Raji (cell line): ENCODE measurements around the gene AKAP3.

ENCODE experiments used
- POLR2A ChIP-seq: IDR thresholded peaks from 2 replicates; pipeline ENCODE4 v1.6.1; 2011; ENCODE audit warnings: low read depth, low read length, control low read depth; ENCODE audit not compliant: insufficient read depth

The AKAP3 gene

GRCh38 chr12:4615667-4616066 lies 33.2 kb downstream of the AKAP3 start:
- no peak for TF ChIP-seq POLR2A

GRCh38 chr12:4610481-4610880 lies 38.4 kb downstream of the AKAP3 start:
- TF ChIP-seq POLR2A: no peak

DNA sequence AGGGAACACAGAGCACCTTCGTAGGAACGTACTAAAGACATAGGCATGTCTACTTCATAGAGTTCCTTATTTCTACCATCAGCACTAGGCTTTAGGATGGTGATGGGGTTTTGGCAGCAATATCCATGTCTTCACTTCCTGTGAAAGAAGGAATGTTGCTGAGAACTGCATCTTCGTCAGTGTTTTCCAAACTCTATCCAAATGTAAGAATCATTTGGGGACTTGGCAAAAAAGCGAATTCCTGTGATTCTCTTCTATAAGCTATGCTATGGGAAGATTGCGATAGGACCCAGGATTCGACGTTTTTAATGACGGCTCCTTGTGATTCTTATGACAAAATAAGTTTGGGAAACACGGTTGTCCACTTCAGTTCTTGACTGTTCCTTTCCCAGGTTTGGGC lies 39.8 kb downstream of the AKAP3 start:
- TF ChIP-seq POLR2A: no peak

DNA sequence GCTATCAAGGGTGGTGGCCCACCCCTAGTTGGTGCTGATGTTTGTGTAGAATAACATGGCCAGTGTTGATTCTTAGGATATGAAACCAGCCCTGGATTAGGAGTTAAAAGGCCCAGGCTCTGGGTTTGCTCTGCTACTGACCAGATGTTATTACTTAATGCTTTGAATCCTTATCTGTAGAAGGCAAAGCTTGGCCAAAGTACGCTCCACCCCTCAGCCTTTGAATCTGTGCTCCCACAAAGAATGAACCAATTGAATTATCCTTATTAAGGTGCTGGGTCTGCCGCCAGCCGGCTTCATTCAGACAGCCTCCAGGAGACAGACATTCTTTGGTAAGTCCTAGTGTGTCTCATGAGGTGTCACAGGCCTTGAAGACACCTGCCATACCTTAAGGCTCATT lies 41.8 kb downstream of the AKAP3 start:
- no peak for TF ChIP-seq POLR2A

DNA sequence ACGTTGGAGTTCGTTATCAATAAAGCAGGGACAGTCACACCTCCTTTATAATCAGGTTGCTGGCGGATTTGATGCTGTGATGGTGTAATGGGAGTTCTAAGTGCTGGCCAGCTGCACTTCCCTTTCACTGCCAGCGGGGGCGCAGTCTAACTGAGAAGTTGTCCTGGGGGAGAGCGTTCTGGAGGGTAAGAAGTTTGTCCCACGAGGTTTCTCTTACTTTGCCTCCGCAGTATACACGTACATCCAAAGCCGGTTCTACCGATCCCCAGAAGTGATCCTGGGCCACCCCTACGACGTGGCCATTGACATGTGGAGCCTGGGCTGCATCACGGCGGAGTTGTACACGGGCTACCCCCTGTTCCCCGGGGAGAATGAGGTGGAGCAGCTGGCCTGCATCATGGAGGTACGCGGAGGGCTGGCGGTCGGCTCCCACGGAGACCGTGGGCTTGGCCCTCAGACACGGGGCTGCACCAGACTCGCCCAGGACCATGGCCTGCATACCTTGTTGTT lies 44.1 kb downstream of the AKAP3 start:
- peak; percentile 72 for TF ChIP-seq POLR2A

DNA sequence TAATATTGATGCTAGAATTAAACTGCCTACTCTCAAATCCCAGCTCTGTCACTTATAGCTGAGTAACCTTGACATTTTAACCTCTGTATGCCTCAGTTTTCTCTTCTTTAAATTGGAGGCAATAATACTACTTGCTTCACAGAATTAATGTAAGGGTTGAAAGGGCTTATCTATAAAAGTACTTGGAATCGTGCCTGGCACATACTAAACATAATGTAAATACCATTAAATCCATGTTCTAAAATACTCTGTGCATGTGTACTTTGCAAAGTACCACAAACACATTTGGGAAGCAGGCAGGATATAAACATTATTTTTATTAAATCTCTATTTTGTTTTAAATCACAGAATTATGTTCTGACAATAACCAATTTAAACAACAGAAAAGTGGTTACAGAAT lies 44.9 kb downstream of the AKAP3 start:
- TF ChIP-seq POLR2A: no peak

- TF ChIP-seq POLR2A: no peak
These were observed 45.4 kb downstream of the AKAP3 start for GRCh38 chr12:4603421-4603820.

GRCh38 chr12:4595881-4596280 lies 53.0 kb downstream of the AKAP3 start:
- no peak for TF ChIP-seq POLR2A

- no peak for TF ChIP-seq POLR2A
These were observed 57.6 kb downstream of the AKAP3 start for GRCh38 chr12:4591180-4591687.

DNA sequence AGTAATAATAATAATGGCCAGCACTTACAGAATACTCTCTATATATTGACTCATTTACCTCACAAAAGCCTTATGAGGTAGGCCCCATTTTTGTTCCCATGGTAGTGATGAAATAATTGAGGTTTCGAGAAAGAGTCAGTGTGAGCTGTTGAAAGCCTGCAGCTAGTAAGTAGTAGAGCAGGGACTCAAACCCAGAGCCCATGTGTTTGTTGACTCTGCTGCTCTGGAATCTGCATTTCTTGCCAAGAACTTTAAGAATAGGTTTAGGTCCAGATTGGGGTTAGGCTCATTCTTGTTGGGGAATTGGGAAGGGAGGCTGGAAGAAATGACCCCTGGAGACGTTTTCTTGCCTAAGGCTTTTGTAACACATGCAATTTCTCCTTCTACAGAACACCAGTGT lies 58.9 kb downstream of the AKAP3 start:
- no peak for TF ChIP-seq POLR2A

DNA sequence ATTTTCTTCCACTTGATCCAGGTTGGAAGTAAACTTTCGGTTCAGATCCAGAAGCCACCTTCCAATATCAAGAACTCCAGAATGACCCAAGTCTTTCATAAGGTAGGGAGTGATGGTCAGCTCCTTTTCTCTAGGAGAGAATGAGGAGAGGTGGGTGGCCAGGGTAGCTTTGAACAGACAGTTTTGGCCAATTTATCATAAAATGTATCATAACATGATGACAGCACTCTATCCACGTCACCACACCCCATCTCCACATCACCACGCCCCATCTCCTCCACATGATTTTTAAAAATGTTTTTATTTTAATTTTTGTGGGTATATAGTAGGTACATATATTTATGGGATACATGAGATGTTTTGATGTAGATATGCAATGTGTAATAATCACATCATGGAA lies 59.9 kb downstream of the AKAP3 start:
- no peak for TF ChIP-seq POLR2A

DNA sequence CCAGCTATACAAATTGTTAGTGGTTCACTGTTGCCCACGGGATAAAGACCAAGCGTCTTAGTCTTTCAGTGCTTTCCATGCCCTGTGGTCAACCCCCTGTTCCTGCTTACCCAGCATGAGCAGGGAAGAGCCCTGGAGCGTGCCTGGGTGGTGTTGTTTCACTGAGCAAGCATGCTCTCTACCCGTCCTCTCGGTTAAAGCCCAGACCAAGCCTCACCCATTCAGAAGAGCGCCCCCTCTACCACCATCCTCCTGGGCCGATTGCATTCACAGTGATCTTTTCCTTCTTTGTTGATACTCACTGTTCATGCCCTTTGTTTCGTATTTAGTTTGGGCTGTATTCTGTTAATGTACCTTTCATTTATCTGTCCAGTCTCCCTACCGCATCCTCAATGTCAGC lies 61.7 kb downstream of the AKAP3 start:
- no peak for TF ChIP-seq POLR2A

DNA sequence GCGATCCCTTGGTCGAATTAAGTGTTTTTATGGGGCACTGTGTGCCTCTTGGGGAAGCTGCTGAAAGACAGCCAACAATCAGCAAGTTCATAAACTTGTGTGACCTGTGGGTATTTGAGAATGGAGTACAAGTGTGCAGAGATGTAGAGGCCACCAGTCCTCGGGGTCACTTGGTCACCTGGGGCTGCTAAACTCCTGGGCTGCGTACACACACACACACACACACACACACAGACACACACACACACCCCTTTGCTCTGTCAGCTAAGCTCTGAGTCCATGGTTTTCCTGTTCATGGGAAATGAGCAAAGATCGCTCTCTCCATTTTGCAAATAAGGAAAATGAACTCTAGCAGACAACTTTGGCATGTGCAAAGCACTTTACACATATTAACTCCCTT lies 62.4 kb downstream of the AKAP3 start:
- no peak for TF ChIP-seq POLR2A

DNA sequence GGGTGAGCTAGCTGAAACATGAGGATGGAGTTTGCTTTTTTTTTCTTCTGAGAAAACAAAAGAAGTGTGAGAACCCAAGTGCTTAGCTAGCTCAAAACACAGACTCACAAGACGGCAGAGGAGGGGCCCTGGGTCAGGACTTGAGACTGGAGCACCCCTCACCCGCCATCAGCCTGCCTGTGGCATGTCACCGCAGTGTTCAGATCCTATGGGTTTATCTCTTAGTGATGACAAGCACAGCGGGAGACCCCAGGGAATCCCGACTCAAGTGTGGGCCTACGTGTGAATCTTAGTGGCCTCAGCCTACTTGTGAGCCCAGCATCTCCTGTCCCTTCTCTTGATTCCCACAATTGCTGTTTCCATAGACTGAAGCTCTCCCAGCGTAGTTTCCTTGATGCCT lies 64.0 kb downstream of the AKAP3 start:
- no peak for TF ChIP-seq POLR2A

DNA sequence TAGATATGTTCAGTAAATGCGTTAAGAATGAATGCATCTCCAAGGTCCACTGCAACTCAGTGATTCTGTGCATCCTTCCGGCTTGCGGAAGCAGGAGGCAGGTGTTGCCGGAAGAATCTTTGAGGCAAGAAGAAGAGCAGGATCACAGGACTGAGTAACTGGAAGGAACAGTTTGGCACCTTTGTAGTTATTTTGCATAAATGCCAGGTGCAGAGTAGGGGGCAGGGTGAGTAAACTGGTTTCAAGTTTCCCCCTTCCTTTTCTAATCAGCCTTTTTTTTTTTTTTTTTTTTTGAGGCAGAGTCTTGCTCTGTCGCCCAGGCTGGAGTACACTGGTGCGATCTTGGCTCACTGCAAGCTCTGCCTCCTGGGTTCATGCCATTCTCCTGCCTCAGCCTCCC lies 64.6 kb downstream of the AKAP3 start:
- TF ChIP-seq POLR2A: no peak

DNA sequence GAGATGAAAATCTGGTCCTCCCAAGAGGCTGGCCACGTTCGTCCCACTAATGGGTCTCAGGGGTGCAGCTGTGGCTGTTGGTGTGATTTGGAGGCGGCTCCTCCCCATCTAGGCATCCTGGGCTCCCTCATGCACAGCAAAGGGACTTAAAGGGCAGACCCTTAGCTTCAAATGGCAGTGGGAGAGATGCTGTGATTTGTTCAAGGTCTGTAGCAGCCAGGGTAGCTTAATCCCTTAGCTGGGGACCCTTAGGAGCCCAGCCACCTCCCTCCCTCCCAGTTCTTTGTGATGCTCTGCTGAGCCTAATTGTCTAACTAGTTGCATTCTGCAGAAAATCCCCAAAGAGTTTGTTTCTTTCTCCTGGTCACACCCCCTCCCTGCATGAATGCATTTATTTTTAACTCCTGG lies 68.6 kb downstream of the AKAP3 start:
- no peak for TF ChIP-seq POLR2A

DNA sequence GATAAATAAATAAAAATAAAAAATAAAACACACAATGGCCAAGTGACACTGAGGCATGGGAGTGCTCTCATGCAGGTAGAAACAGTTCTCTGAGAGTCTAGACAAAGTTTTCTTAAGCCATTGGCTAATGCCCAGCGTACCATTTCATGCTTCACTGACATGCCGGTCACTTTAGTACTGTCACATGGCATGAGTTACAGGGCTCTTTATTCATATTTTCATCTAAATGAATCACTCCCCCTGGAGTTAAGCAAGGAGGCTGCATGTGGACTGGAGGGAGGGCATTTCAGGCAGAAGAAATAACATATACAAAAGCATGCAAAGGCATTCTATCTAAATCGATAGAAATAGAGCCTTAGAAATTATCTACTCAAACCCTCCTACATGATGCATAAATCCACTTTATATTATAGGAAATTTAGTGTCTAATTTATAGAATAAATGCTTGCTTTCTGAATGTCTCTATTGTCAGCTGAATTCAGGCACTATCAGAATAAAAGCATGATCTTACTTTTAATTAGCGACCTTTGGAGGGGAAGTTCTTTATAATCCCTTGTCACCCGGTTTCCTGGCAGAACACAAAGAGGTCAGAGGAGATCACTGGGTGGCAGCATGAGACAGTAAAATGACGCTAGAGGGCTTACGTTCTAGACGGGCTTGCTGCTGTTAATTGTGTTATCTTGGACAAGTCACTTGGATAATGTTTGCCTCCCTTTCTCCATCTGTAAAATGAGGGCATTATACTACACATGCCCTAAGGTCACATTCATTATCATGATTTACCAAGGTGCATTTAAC lies 69.3 kb downstream of the AKAP3 start:
- no peak for TF ChIP-seq POLR2A
